ENCODE measurements around the gene FOXL1. TPM values are rescaled to one million over a fixed set of nuclear protein-coding genes. Genes with fewer than 3 reads are reported as not detected.

The FOXL1 gene
- not detected for total RNA-seq

GRCh38 chr16:86578061-86578599 lies at the start of gene FOXL1:
Gene FOXL1 (plus strand): TSS chr16:86578549. CDS start chr16:86578724, 175 bp downstream.
- Mint-ChIP-seq H3K9me3 (ENCODE audit: low read depth) (no peaks in the 10 kb centered on the region), H3K27me3 (peaks cover 67% of the 10 kb centered on the region), H3K36me3 (ENCODE audit: low read depth) (no peaks in the 10 kb centered on the region), H3K27ac (no peak within 1 kb of the TSS), H3K4me1 (peaks cover 9% of the 10 kb centered on the region), H3K4me3 (no peak within 1 kb of the TSS)
- ATAC-seq (no peak), DNase-seq (no peak)
- CTCF ChIA-PET: interaction anchor here (0.6 to 2.4 kb wide), 2 partner anchors 14 to 59 kb away, joined by 4 to 11 read pairs; no protein-coding TSS in a partner anchor
- intact Hi-C loops (cut with DNase I, micrococcal nuclease): no loop called here
- POLR2A ChIA-PET: no interaction called here

GRCh38 chr16:86529160-86529559 lies 49.2 kb upstream of the FOXL1 start:
- CTCF ChIA-PET: no interaction called here
- no peaks in the 10 kb centered on the region for H3K27me3 Mint-ChIP-seq
- H3K4me1 Mint-ChIP-seq: no peaks in the 10 kb centered on the region
- peaks cover 15% of the 10 kb centered on the region for H3K36me3 Mint-ChIP-seq (ENCODE audit: low read depth)
- intact Hi-C loops (cut with DNase I, micrococcal nuclease): no loop called here
- POLR2A ChIA-PET: interaction anchor here (0.5 kb wide), 1 partner anchor 872 kb away, joined by 3 read pairs; no protein-coding TSS in a partner anchor
- ATAC-seq: no peak
- DNase-seq: no peak
- no peak overlapping the region for H3K4me3 Mint-ChIP-seq
- H3K9me3 Mint-ChIP-seq (ENCODE audit: low read depth): no peaks in the 10 kb centered on the region
- no peak overlapping the region for H3K27ac Mint-ChIP-seq

GRCh38 chr16:86530251-86531190 lies 47.8 kb upstream of the FOXL1 start:
- POLR2A ChIA-PET: no interaction called here

GRCh38 chr16:86531191-86531545 lies 47.2 kb upstream of the FOXL1 start:
- H3K4me1 Mint-ChIP-seq: no peaks in the 10 kb centered on the region
- no peak overlapping the region for H3K4me3 Mint-ChIP-seq
- no peak overlapping the region for H3K27ac Mint-ChIP-seq
- intact Hi-C loops (cut with DNase I, micrococcal nuclease): no loop called here
- ATAC-seq: no peak
- DNase-seq: no peak
- H3K27me3 Mint-ChIP-seq: no peaks in the 10 kb centered on the region
- no peaks in the 10 kb centered on the region for H3K9me3 Mint-ChIP-seq (ENCODE audit: low read depth)
- ChIA-PET POLR2A (no interaction called here), CTCF (interaction anchor here (0.6 kb wide), 1 partner anchor 135 kb away, joined by 3 read pairs; no protein-coding TSS in a partner anchor)
- peaks cover 17% of the 10 kb centered on the region for H3K36me3 Mint-ChIP-seq (ENCODE audit: low read depth)

More at GRCh38 chr16:86530251-86531190, 47.8 kb upstream of the FOXL1 start:
- ATAC-seq (no peak), DNase-seq (no peak)
- H3K27ac Mint-ChIP-seq: no peak overlapping the region
- H3K4me1 Mint-ChIP-seq: no peaks in the 10 kb centered on the region
- peaks cover 15% of the 10 kb centered on the region for H3K36me3 Mint-ChIP-seq (ENCODE audit: low read depth)
- H3K4me3 Mint-ChIP-seq: no peak overlapping the region
- intact Hi-C loops (cut with DNase I, micrococcal nuclease): no loop called here
- no peaks in the 10 kb centered on the region for H3K27me3 Mint-ChIP-seq
- CTCF ChIA-PET: interaction anchor here (0.6 to 0.7 kb wide), 2 partner anchors 134 to 454 kb away, joined by 3 read pairs; no protein-coding TSS in a partner anchor
- H3K9me3 Mint-ChIP-seq (ENCODE audit: low read depth): no peaks in the 10 kb centered on the region

GRCh38 chr16:86531641-86532525 lies 46.5 kb upstream of the FOXL1 start:
- ChIA-PET POLR2A (no interaction called here), CTCF (no interaction called here)
- no peaks in the 10 kb centered on the region for H3K4me1 Mint-ChIP-seq
- H3K27ac Mint-ChIP-seq: no peak overlapping the region
- H3K27me3 Mint-ChIP-seq: no peaks in the 10 kb centered on the region
- no peak for ATAC-seq
- DNase-seq: no peak
- peaks cover 23% of the 10 kb centered on the region for H3K36me3 Mint-ChIP-seq (ENCODE audit: low read depth)
- intact Hi-C loops (cut with DNase I, micrococcal nuclease): no loop called here
- no peaks in the 10 kb centered on the region for H3K9me3 Mint-ChIP-seq (ENCODE audit: low read depth)
- no peak overlapping the region for H3K4me3 Mint-ChIP-seq

GRCh38 chr16:86532526-86532815 lies 45.9 kb upstream of the FOXL1 start:
- Mint-ChIP-seq H3K4me3 (no peak overlapping the region), H3K27me3 (no peaks in the 10 kb centered on the region), H3K36me3 (ENCODE audit: low read depth) (peaks cover 22% of the 10 kb centered on the region), H3K4me1 (no peaks in the 10 kb centered on the region), H3K9me3 (ENCODE audit: low read depth) (no peaks in the 10 kb centered on the region), H3K27ac (no peak overlapping the region)
- intact Hi-C loops (cut with DNase I, micrococcal nuclease): no loop called here
- ChIA-PET CTCF (no interaction called here), POLR2A (no interaction called here)
- no peak for ATAC-seq
- DNase-seq: no peak

GRCh38 chr16:86533076-86533475 lies 45.3 kb upstream of the FOXL1 start:
- ChIA-PET CTCF (interaction anchor here (0.8 kb wide), 1 partner anchor 15 kb away, joined by 3 read pairs; no protein-coding TSS in a partner anchor), POLR2A (no interaction called here)
- Mint-ChIP-seq H3K4me1 (no peaks in the 10 kb centered on the region), H3K4me3 (no peak overlapping the region), H3K27ac (no peak overlapping the region), H3K27me3 (no peaks in the 10 kb centered on the region), H3K36me3 (ENCODE audit: low read depth) (peaks cover 20% of the 10 kb centered on the region), H3K9me3 (ENCODE audit: low read depth) (no peaks in the 10 kb centered on the region)
- DNase-seq: no peak
- ATAC-seq: no peak
- intact Hi-C loops (cut with DNase I, micrococcal nuclease): no loop called here

- Mint-ChIP-seq H3K4me3 (no peak overlapping the region), H3K4me1 (no peaks in the 10 kb centered on the region), H3K27me3 (no peaks in the 10 kb centered on the region), H3K36me3 (ENCODE audit: low read depth) (peaks cover 22% of the 10 kb centered on the region), H3K27ac (no peak overlapping the region), H3K9me3 (ENCODE audit: low read depth) (no peaks in the 10 kb centered on the region)
- ATAC-seq (no peak), DNase-seq (no peak)
- intact Hi-C loops (cut with DNase I, micrococcal nuclease): no loop called here
- ChIA-PET CTCF (interaction anchor here (0.8 kb wide), 1 partner anchor 16 kb away, joined by 3 read pairs; no protein-coding TSS in a partner anchor), POLR2A (no interaction called here)
Observed at GRCh38 chr16:86533767-86534351, 44.5 kb upstream of the FOXL1 start.

GRCh38 chr16:86534779-86535615 lies 43.4 kb upstream of the FOXL1 start:
- Mint-ChIP-seq H3K27ac (no peak overlapping the region), H3K36me3 (ENCODE audit: low read depth) (peaks cover 20% of the 10 kb centered on the region), H3K4me3 (no peak overlapping the region), H3K27me3 (no peaks in the 10 kb centered on the region), H3K4me1 (no peaks in the 10 kb centered on the region), H3K9me3 (ENCODE audit: low read depth) (no peaks in the 10 kb centered on the region)
- POLR2A ChIA-PET: no interaction called here
- ATAC-seq: no peak
- intact Hi-C loops (cut with DNase I, micrococcal nuclease): no loop called here
- CTCF ChIA-PET: no interaction called here
- no peak for DNase-seq

- ATAC-seq (no peak), DNase-seq (no peak)
- H3K27ac Mint-ChIP-seq: no peak overlapping the region
- H3K4me1 Mint-ChIP-seq: no peaks in the 10 kb centered on the region
- POLR2A ChIA-PET: no interaction called here
- H3K27me3 Mint-ChIP-seq: no peaks in the 10 kb centered on the region
- H3K4me3 Mint-ChIP-seq: no peak overlapping the region
- intact Hi-C loops (cut with DNase I, micrococcal nuclease): no loop called here
- CTCF ChIA-PET: no interaction called here
- peaks cover 27% of the 10 kb centered on the region for H3K36me3 Mint-ChIP-seq (ENCODE audit: low read depth)
- no peaks in the 10 kb centered on the region for H3K9me3 Mint-ChIP-seq (ENCODE audit: low read depth)
Observed at GRCh38 chr16:86536621-86537020, 41.7 kb upstream of the FOXL1 start.

- H3K27me3 Mint-ChIP-seq: no peaks in the 10 kb centered on the region
- H3K4me3 Mint-ChIP-seq: no peak overlapping the region
- no peaks in the 10 kb centered on the region for H3K9me3 Mint-ChIP-seq (ENCODE audit: low read depth)
- ChIA-PET CTCF (interaction anchor here (0.6 to 0.9 kb wide), 3 partner anchors 12 to 1493 kb away, joined by 3 read pairs; no protein-coding TSS in a partner anchor), POLR2A (no interaction called here)
- no peak overlapping the region for H3K27ac Mint-ChIP-seq
- DNase-seq: no peak
- intact Hi-C loops (cut with DNase I, micrococcal nuclease): no loop called here
- H3K4me1 Mint-ChIP-seq: no peaks in the 10 kb centered on the region
- ATAC-seq: no peak
- H3K36me3 Mint-ChIP-seq (ENCODE audit: low read depth): peaks cover 30% of the 10 kb centered on the region
Observed at GRCh38 chr16:86537486-86537885, 40.9 kb upstream of the FOXL1 start.
